ENCODE measurements around the gene EFCAB14. TPM values are rescaled to one million over a fixed set of nuclear protein-coding genes. Genes with fewer than 3 reads are reported as not detected.
"Not testable (repeated sequence)": the region's sequence is repeated elsewhere in the genome, so short reads cannot be mapped to it uniquely, and the experiment has no call there.

The EFCAB14 gene
- total RNA-seq, 4 donors from 2014 or later: 68.7 to 98.8 (median 88.9) TPM

DNA sequence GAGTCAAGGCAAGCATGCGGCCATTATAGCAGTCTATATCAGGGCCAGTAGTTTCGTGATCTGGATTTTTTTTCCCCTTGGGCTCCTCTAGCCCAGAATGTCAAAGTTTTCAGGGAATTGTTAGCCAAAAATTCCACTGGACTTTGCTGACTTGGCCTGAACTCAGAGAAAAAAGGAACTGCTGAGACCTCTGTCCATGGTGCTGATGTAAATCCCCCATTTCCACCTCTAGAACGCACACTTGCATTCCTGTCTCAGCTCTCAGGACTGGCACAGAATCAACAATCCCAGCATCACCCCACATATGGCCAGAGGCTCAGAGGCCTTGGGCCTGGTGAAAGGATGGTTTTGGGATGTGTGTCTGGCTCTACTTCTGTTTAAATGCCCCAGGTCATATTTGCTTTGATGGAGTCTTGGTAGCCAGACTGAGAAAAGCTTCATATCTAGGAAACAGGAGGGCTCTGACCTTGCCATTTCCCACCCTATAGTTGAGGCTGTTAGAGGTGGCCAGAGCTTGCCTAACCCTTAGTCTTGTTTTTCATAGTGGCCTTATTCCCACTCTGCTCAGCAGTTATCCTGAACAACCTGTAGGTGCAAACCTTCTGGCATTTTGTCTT, 16.9 kb upstream of the EFCAB14 start:
- Histone ChIP-seq H3K27ac (no peak overlapping the region), H3K36me3 (no peaks in the 10 kb centered on the region), H3K4me3 (no peak overlapping the region), H3K27me3 (peaks cover 0 to 12% (median 0%) of the 10 kb centered on the region in 4 donors), H3K9me3 (no peaks in the 10 kb centered on the region), H3K4me1 (no peaks in the 10 kb centered on the region)
- 2 to 3% methylated on average over 2 to 3 of the region's 3 CpGs for WGBS, 2 donors
- intact Hi-C loops (cut with DNase I): no loop called here
- TF ChIP-seq POLR2A (IDR thresholded peaks at IDR 0.05): no peak
- TF ChIP-seq, protein P1, sequence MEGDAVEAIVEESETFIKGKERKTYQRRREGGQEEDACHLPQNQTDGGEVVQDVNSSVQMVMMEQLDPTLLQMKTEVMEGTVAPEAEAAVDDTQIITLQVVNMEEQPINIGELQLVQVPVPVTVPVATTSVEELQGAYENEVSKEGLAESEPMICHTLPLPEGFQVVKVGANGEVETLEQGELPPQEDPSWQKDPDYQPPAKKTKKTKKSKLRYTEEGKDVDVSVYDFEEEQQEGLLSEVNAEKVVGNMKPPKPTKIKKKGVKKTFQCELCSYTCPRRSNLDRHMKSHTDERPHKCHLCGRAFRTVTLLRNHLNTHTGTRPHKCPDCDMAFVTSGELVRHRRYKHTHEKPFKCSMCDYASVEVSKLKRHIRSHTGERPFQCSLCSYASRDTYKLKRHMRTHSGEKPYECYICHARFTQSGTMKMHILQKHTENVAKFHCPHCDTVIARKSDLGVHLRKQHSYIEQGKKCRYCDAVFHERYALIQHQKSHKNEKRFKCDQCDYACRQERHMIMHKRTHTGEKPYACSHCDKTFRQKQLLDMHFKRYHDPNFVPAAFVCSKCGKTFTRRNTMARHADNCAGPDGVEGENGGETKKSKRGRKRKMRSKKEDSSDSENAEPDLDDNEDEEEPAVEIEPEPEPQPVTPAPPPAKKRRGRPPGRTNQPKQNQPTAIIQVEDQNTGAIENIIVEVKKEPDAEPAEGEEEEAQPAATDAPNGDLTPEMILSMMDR (IDR thresholded peaks at IDR 0.05): peak in 2 of 6 experiments; percentile 13 to 42
- no peak for DNase-seq

DNA sequence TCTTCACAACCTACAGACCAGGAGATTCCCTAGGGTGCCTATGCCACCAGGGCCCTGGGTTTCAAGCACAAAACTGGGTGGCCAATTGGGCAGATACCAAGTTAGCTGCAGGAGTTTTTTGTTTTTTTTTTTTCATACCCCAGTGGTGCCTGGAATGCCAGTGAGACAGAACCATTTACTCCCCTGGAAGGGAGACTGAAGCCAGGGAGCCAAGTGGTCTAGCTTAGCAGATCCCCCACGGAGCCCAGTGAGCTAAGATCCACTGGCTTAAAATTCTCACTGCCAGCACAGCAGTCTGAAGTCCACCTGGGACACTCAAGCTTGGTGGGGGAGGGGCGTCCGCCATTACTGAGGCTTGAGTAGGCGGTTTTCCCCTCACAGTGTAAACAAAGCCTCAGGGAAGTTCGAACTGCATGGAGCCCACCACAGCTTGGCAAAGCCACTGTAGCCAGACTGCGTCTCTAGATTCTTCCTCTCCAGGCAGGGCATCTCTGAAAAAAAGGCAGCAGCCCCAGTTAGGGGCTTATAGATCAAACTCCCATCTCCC, 9.5 kb upstream of the EFCAB14 start:
- peaks cover 0 to 20% (median 3%) of the 10 kb centered on the region in 3 donors for H3K4me1 ChIP-seq
- H3K27me3 ChIP-seq: peaks cover 0 to 32% (median 0%) of the 10 kb centered on the region in 4 donors
- not testable (repeated sequence) for DNase-seq, H3K27ac ChIP-seq, H3K4me3 ChIP-seq, H3K9me3 ChIP-seq, H3K36me3 ChIP-seq
- intact Hi-C loops (cut with DNase I): loop anchor here (10.0 kb wide), 1 partner anchor 194 kb away; a partner anchor contains a TSS
- WGBS, 2 donors: 20% methylated on average over 1 of the region's 6 CpGs; no CpG with 5 or more reads in 1 of the 2 donors

DNA sequence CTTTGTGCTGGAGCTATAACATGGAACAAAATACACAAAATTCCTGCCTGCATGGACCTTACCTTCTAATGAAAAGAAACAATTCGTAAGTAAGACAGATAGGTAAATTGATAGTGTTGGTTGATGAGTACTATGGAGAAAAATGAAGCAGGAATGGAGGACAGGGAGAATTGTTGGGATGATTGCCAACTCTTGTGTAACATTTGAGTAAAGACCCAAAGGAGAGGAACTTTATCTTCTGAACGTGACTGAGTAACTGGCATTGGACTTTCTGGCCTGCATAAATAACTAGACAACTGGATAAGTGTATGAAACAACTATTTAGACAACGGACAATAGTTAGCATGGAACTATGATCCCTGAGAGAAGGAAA, 6.8 kb upstream of the EFCAB14 start:
- Histone ChIP-seq H3K27ac (no peak overlapping the region), H3K4me3 (no peak overlapping the region), H3K36me3 (no peaks in the 10 kb centered on the region), H3K4me1 (peaks cover 0 to 22% (median 3%) of the 10 kb centered on the region in 3 donors), H3K27me3 (peaks cover 0 to 32% (median 0%) of the 10 kb centered on the region in 4 donors), H3K9me3 (no peaks in the 10 kb centered on the region)
- TF ChIP-seq, protein P1 (IDR thresholded peaks at IDR 0.05): no peak
- no peak for TF ChIP-seq POLR2A (IDR thresholded peaks at IDR 0.05)
- 41 to 51% methylated on average over 3 of the region's 3 CpGs for WGBS, 2 donors
- intact Hi-C loops (cut with DNase I): loop anchor here (10.0 kb wide), 1 partner anchor 191 kb away; a partner anchor contains a TSS
- no peak for DNase-seq

DNA sequence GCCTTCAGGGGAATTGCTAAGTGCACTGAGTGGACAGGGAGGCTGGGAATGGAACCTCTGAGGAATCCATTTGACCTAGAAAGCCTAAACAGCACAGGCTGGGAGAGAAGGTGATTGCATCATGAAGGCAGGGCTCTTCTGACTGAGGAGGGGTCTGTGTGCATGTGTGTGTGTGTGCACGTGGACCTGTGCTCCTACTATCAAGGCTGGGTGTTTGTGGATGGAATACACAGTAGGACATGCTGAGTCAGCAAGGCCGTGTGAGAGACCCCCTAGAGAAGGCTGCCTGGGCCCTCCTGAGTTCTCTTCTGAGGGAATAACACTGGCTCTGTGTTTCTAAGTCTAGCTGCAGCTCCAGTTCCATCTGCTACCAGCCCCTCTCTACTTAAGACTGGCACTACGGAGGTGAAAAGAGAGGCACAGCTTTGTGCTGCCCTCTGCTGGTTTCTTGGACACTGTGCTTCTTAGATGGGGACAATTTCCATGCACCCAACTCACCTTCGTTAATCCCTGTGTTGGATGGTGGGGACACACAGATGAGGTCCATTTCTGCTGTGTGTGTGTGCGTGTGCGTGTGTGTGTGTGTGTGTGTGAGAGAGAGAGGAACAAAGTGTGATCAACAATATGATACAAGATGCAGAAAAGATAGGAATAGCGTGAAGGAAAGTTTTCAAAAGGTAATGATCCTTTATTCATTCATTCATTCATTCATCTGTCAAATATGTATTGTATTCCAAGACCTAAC, 6.2 kb upstream of the EFCAB14 start:
- no peak for TF ChIP-seq POLR2A (IDR thresholded peaks at IDR 0.05)
- TF ChIP-seq, protein P1 (IDR thresholded peaks at IDR 0.05): peak; percentile 58 to 87 (median 83)
- peaks cover 0 to 32% (median 0%) of the 10 kb centered on the region in 4 donors for H3K27me3 ChIP-seq
- H3K36me3 ChIP-seq: no peaks in the 10 kb centered on the region
- intact Hi-C loops (cut with DNase I): loop anchor here (5.0 to 10.0 kb wide), 2 partner anchors 103 to 190 kb away; a partner anchor contains a TSS
- no peaks in the 10 kb centered on the region for H3K9me3 ChIP-seq
- H3K4me3 ChIP-seq: no peak overlapping the region
- DNase-seq: no peak
- 6 to 20% methylated on average over 6 to 7 of the region's 7 CpGs for WGBS, 2 donors
- H3K4me1 ChIP-seq: peaks cover 0 to 28% (median 3%) of the 10 kb centered on the region in 3 donors
- H3K27ac ChIP-seq: no peak overlapping the region

DNA sequence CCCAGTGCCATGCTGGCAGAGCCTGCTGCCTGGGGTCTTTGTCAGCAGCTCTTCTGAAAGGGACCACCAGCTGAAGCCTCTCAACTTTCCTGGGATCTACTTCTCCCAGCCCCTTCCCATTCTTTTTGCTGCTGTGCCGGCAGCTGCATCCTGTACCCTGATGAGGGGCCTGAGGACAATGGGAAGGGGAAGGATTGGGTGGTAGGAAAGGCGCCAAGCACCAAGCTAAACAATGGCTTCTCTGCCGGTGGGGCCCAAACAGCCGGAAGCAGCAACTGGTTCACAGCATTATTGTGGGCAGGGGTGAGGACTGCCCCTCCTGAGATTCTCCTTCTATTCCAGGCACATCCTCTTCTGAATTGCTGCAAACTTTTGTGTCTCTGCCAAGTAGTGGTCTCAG, 5.0 kb upstream of the EFCAB14 start:
- no peaks in the 10 kb centered on the region for H3K9me3 ChIP-seq
- peaks cover 0 to 29% (median 0%) of the 10 kb centered on the region in 4 donors for H3K27me3 ChIP-seq
- H3K27ac ChIP-seq: peak overlapping the region in 1 of 4 donors; percentile 7
- no peaks in the 10 kb centered on the region for H3K36me3 ChIP-seq
- H3K4me1 ChIP-seq: peaks cover 0 to 34% (median 10%) of the 10 kb centered on the region in 3 donors
- TF ChIP-seq POLR2A (IDR thresholded peaks at IDR 0.05): no peak
- TF ChIP-seq, protein P1 (IDR thresholded peaks at IDR 0.05): no peak
- intact Hi-C loops (cut with DNase I): loop anchor here (5.0 to 10.0 kb wide), 2 partner anchors 102 to 189 kb away; a partner anchor contains a TSS
- DNase-seq: no peak
- no peak overlapping the region for H3K4me3 ChIP-seq
- 73% methylated on average over 2 of the region's 4 CpGs; no CpG with 5 or more reads in 1 of the 2 donors for WGBS, 2 donors
